Retinal pigment epithelial cell (primary cell): ENCODE results near the gene PPFIA4.

Experiments used
- DNase-seq: peaks from one replicate; pipeline ENCODE4 v3.0.0-alpha.2; 2010; ENCODE audit warnings: low read depth
- H3K4me3 ChIP-seq: 2 replicates; pipeline ENCODE4 v1.5.1; 2011; ENCODE audit warnings: mild to moderate bottlenecking, low read length, control low read depth, moderate library complexity
- CTCF ChIP-seq: conservative IDR thresholded peaks from 2 replicates; pipeline ENCODE4 v1.5.1; 2011; ENCODE audit warnings: low read depth, low read length, control low read depth, inconsistent platforms

Gene PPFIA4

GRCh38 chr1:203083463-203083921 is 57.2 kb downstream of the PPFIA4 start:
- no peak overlapping the region for H3K4me3 ChIP-seq
- DNase-seq = no peak
- TF ChIP-seq CTCF = no peak

GRCh38 chr1:203084588-203085527 is 58.6 kb downstream of the PPFIA4 start:
- DNase-seq = no peak
- TF ChIP-seq CTCF = peak; percentile 47
- H3K4me3 ChIP-seq = no peak overlapping the region

GRCh38 chr1:203085528-203086406 is 59.5 kb downstream of the PPFIA4 start, which contains the start of gene MYOG:
Gene MYOG (minus strand): TSS chr1:203086012. CDS start chr1:203085961, 51 bp downstream.
- no peak for DNase-seq
- no peak for TF ChIP-seq CTCF
- no peak within 1 kb of the TSS for H3K4me3 ChIP-seq

GRCh38 chr1:203086992-203087763 is 60.9 kb downstream of the PPFIA4 start:
- no peak overlapping the region for H3K4me3 ChIP-seq
- no peak for TF ChIP-seq CTCF
- no peak for DNase-seq

- DNase-seq = no peak
- no peak for TF ChIP-seq CTCF
- H3K4me3 ChIP-seq = no peak overlapping the region
Measured at GRCh38 chr1:203088441-203088840, 62.1 kb downstream of the PPFIA4 start.

- no peak for TF ChIP-seq CTCF
- no peak for DNase-seq
- no peak overlapping the region for H3K4me3 ChIP-seq
Measured at GRCh38 chr1:203089001-203089650, 62.8 kb downstream of the PPFIA4 start.
